ENCODE data around the gene SRGAP1.

The SRGAP1 gene

GRCh38 chr12:63912651-63913050 is 68.2 kb downstream of the SRGAP1 start:
- DNase-seq, result no peak

DNA sequence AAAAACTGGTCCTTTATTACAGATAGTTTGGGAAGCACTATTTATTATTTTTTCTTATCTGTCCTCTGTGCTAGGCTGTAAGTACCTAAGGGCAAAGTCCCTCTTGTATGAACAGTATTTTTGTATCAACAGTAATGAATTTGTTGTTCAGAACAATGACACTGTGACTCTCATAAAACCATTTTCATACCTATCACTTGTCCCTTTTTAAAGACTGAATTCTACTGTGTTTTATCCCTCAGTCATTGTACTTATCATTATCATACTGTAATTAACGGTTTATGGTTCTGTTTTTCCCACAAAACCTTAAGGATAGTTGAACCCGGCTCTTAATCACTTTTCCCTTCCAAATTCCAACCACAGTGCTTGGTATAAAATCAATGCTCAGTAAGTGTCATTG is 69.4 kb downstream of the SRGAP1 start:
- DNase-seq, result no peak

DNA sequence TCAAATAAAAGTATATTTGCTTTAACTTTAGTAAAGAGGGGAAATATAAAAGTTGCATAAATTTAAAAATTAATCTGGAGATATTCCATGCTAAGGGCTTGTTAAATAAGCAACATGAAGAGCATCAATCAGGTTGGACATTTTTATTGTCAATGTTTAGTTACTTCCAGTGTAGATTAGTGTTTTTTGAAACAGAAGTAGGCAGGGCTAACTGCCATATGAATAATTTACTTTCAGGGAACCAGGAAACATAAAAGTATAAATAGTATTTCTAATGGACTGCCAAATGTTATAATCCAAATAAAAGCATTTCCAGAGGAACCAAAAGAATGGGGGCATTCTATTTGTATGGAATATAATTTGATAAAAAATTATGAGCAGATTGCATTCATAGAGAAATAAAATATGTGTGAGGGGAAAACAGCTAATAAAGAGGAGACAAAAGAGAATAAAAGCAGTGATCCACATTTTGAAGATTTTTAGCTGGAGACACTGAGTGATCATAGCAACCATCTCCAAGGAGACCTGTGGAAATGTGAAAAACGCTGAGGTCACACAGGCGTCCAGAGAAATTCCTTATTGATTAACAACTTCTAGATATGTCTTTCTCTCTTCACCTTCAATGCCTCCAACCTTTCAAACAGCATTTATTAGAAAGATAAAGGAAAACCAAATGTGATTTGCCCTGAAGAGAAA is 70.8 kb downstream of the SRGAP1 start:
- no peak for DNase-seq

GRCh38 chr12:63916561-63917476 is 72.3 kb downstream of the SRGAP1 start:
- DNase-seq, result no peak

GRCh38 chr12:63917477-63917862 is 73.0 kb downstream of the SRGAP1 start:
- DNase-seq, result no peak

GRCh38 chr12:63917864-63918799 is 73.6 kb downstream of the SRGAP1 start:
- DNase-seq, result no peak

- DNase-seq, result no peak
Observed at GRCh38 chr12:63918800-63919300, 74.3 kb downstream of the SRGAP1 start.

DNA sequence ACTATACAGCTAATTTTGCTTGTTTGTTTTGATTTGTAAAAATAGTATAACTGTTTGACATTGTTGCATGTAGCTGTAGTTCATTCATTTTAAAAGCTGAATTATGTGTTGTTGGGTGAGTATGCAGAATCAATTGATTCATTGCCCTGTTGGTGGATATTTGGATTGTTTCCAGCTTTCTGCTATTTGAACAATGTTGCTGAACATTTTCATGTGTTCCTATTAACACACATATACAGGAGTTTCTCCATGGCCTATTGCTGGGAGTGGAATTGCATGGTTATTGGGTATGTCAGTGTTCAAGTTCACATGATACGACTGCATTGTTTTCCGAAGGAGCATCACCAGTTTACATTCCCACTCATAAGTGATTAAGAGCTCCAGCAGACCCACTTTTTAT is 75.3 kb downstream of the SRGAP1 start:
- no peak for DNase-seq

GRCh38 chr12:63921157-63921556 is 76.7 kb downstream of the SRGAP1 start:
- DNase-seq, result no peak

DNA sequence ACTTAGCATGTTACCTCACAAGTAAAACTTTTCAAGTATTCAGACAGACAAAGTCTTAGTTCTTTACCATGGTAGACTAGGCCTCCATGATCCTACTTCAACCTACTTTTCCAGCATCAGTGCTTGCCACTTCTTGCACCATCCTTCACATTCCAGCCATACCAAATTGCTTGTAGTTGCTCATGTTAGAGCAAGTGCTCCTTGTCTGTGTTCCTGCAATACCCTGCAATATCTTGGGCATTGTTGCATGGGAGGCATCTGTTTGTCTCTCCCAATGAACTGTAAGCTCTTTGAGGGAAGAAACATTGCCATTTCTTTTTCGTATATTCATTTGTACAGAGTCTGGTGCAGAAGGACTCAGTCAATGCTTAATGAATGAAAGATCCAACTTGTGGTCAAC is 78.0 kb downstream of the SRGAP1 start:
- DNase-seq, result no peak

DNA sequence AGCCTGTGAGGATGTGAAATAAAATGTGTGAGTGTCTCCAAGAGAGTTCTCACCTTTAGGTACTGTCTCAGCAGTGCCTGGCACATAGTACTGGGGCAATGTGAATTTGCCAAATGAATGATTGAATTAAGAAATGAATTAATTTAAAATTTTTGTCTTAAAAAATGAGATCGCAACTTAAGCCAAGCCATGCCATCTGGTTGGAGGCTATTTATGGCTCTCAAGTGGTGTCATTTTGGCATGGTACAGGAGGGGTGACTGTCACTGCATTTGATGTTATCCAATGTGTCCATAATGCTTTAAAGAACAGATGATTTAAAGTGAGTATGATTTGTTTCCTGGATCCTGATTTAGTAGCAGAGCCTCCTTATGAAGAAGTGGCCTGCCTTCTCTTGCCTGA is 80.3 kb downstream of the SRGAP1 start:
- DNase-seq, result no peak

DNA sequence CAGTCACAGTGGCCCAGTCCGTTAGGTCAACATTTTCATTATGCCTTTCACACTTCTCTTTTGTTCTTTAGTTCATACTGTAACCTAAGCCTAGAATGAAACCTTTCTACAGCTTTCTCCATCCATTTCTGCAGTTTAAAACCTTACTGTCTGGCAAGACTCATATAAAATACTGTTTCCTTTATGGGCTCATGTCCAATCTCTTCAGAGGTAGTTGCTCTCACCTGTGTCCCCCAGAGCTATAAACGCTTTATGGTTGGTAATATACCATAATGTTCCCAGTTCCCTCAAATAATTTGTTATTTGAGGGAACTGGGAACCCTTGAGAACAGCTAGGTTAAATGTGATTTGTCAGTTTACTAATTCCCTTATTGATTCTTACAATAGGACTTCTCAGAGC is 83.0 kb downstream of the SRGAP1 start:
- no peak for DNase-seq

- DNase-seq, result no peak
Observed at GRCh38 chr12:63928305-63928704, 83.8 kb downstream of the SRGAP1 start.

GRCh38 chr12:63929426-63929825 is 84.9 kb downstream of the SRGAP1 start:
- DNase-seq, result no peak

GRCh38 chr12:63930971-63931370 is 86.5 kb downstream of the SRGAP1 start:
- DNase-seq, result no peak

GRCh38 chr12:63931703-63932102 is 87.2 kb downstream of the SRGAP1 start:
- no peak for DNase-seq

DNA sequence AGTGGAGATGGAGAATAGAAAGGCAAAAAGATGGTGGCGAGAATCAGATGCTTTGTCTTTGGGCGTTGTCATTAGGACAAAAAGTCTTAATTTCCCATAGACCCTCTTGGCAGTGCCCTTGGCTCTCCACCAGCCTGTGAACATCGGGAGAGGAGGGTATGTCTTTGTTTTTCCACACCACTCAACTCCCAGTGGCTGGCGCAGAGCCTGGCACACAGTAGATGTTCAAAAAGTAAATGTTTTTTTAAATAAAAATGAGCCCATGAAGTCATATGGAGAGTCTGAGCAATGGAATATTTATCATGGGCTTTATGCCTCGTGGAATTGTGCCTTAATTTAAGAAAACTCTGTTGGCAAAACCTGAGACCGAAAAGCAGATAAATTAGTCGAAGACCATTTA is 90.4 kb downstream of the SRGAP1 start:
- no peak for DNase-seq

- no peak for DNase-seq
Observed at GRCh38 chr12:63935361-63935760, 90.9 kb downstream of the SRGAP1 start.

DNA sequence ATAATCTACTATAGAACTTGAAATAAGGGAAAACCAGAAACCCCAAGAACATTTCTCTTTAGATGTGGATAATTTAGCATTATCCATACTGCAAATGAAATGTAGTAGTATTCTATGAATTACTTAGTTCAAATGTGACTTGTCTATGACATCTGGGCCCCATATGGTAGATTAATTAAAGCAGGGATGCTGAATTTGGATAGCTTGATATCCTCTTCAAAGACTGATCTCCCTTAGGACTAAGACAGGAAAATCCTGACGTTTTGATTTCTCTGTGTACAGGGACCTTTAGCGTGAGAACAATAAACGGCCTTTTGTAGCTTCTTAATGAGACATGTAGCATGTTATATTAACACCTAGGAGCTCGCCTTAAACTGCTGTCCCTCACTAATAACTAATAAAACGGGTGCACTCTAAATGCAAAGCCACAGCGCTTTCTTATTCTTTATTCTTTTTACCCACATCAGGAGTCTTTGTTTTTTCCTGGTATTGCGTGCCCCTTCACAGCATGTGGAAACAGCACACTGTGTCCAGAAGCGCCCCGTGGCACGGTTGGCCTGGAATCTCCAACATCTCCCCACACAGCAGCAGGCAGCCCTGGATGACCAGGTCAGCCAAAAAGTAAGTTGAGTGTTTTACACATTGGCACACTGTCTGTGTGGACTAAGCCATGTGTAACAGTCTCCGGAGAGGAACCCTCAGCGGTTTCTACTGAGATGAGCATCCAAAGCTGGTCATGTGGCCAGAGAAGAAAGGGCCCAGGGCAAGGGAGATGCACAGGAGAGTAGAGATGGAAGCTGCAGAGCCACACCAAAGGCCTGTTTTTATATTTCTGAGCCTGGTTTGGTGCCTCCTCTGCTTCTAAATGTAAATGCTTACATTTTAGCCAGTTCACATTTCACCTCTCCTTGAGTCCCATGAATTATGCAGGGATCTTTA is 93.1 kb downstream of the SRGAP1 start:
- DNase-seq, result peak; percentile 25

- peak; percentile 45 for DNase-seq
Observed at GRCh38 chr12:63940310-63941005, 96.0 kb downstream of the SRGAP1 start.

DNA sequence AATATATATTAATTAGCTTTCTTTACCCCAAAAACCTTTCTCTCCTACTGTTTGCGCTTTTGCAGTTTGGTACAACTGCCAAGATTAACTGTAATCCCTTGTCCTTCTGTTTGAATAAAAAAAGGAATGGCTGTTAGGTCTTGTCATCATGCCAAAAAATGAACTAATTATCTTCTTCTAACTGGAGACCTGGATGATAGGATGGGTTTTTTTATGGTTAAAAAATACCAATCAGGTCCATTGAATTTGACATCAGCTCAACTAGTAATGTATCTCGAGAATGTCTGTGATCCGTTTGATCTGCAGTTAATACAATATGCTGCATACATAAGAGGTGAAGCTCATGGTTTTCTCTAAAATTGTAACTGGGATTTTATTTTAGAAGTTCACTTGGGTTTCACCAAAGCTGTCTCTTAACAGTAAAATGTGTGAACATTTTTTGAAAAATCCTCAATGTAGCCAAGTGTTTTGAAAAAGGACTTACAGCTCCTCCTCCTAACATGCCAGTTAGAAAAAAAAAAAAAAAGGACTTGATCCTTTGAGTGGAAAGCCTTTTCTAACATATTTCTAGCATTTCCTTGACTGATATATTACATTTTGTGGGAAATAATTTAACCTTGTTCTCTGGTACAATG is 96.8 kb downstream of the SRGAP1 start:
- DNase-seq, result no peak
